ENCODE results near the gene TIMM21.

TIMM21 gene, protein sequence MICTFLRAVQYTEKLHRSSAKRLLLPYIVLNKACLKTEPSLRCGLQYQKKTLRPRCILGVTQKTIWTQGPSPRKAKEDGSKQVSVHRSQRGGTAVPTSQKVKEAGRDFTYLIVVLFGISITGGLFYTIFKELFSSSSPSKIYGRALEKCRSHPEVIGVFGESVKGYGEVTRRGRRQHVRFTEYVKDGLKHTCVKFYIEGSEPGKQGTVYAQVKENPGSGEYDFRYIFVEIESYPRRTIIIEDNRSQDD

DNA sequence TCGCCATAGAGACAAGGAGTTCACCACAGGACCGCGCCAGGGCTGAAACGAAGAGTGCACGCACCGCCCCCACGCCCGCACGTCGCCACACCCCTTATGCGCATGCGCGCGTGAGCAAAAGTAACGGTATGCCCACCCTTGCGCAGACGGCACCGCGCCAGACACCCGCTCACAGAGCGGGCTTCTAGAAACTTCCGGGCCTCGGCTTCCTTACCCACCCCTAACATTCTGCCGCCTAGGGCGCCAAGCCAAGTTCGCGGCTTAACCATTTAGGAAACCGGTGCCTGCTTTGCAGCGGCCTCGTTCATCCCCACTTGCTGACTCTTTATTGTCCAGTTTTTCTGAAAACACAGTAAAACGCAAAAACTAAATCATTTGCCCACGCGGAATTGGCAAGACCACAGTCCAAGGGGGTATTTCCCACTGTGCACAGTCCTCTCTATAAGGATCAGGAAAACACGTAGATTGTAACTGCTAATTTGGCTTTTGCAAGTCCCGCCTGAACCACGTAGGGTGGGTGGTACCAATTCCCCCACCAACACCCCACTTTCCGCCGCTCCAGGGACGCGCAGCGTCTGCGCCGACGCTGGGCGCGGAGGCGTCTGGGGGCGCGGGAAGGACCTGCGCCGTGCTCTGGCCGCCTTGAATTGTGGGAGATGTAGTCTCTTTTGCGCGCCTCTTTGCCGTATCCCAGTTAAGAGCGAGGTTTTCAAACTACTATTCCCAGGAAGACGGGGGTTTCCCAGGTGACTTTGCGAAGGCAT, at the start of gene TIMM21, which contains the start of gene FBXO15:
TSS of gene TIMM21 (plus strand) at position 745 of the 764 bp plus-strand sequence. CDS start 286 bp downstream, outside the sequence.
TSS of gene FBXO15 (minus strand) at position 56 of the 764 bp plus-strand sequence. CDS start at position 7, 49 bp downstream.
- peak; percentile 82 for FAIRE-seq
- DNase-seq (ENCODE audit: low spot score) = peak; percentile 91

DNA sequence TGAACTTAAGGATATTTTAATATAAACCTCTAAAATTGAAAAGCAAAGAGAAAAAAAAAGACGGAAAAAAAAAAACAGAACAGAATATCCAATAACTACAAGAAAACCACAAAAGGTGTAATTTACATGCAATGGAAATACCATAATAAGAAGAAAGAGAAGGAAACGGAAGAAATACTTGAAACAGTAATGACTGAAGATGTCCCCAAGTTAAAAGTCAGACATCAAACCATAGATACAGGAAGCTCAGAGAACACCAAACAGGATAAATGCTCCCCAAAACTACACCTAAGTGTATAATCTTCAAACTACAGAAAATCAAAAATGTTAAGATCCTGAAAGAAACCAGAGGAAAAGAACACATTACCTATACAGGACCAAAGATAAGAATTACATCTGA, 39.9 kb upstream of the TIMM21 start:
- no peak for FAIRE-seq

DNA sequence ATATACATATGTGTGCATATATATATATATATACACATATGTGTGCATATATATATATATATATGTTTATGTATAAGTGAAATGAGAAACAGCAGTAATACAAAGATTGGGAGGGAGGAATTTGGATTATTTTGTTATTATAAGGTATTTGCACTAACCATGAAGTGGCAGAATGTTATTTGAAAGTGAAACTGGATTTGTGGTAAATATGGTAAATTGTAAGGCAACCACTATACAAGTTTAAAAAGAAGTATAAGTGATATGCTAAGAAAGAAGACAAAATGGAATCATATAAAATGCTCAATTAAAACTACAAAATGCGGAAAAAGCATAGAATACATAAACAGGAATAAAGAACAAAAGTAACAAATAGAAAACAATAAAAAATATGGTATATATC, 38.2 kb upstream of the TIMM21 start:
- FAIRE-seq = no peak
- DNase-seq (ENCODE audit: low spot score) = no peak

More for the DNA sequence above, 39.9 kb upstream of the TIMM21 start:
- no peak for DNase-seq (ENCODE audit: low spot score)

DNA sequence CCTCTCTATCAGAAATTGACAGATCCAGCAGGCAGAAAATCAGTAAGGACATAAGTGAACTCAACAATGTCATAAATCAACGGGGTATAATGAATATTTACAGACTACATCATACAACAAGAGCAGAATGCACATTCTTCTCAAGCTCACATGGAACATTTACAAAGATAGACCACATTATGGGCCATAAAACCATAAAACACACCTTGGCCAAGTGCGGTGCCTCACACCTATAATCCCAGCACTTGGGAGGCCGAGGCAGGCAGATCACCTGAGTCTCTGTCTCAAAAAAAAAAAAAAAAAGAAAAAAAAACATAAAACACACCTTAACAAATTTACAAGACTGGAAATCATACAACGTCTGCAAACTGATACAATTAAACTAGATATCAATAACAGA, 37.3 kb upstream of the TIMM21 start:
- DNase-seq (ENCODE audit: low spot score) = no peak
- no peak for FAIRE-seq

DNA sequence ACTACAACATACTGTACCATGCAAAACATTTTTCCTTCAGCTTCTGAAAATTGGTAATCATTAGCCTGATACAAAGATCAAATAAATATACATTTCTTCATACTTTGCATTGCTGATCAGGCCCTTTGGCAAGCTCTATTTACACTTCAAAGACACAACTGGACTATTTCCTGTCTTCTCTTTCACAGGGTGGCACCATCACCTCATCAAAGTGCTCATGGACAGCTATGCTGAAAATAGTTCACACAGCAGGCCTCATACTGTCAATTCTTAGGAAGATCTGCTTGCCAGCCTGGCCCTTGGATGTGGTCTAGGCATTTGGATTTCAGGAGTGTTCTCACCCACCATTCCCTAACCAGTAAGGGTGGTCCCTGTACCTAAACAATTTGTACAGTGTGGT, 34.6 kb upstream of the TIMM21 start:
- DNase-seq (ENCODE audit: low spot score) (no peak), FAIRE-seq (no peak)

DNA sequence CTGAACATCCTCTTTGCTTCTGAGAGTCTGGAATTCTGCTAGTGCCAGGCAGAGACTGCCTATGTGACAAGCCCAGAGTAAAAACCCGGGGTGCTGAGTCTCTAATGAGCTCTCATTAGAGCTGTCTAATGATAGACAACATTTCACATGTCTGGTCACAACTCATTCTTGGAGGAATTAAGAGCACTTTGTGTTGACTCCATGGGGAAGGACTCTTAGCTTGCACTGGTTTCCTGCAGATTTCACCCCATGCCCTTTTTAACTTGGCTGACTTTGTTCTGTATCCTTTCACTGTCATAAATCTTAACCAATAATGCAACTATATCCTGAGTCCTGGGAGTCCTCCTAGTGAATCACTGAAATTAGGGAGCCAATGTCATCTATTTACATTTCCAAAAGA, 34.2 kb upstream of the TIMM21 start:
- DNase-seq (ENCODE audit: low spot score) = no peak
- no peak for FAIRE-seq

DNA sequence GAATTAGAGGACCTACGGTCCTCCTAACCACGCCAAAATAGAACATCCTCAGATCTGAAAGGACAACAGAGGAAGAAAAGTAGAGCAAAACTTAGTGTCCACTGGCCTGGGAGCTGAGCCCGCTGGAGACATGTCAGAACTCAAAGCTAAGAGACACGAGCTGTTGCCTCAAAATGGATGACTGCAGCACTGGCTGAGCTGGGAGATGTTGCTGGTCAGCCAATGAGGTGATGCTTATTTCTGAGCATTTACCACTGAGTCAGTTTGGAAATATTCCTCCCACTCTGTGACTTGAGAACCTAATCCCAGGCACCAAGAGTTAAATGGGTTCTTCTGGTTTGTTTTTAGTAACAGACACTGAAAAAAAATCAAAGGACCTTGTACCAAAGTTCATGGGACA, 33.3 kb upstream of the TIMM21 start:
- no peak for FAIRE-seq

DNA sequence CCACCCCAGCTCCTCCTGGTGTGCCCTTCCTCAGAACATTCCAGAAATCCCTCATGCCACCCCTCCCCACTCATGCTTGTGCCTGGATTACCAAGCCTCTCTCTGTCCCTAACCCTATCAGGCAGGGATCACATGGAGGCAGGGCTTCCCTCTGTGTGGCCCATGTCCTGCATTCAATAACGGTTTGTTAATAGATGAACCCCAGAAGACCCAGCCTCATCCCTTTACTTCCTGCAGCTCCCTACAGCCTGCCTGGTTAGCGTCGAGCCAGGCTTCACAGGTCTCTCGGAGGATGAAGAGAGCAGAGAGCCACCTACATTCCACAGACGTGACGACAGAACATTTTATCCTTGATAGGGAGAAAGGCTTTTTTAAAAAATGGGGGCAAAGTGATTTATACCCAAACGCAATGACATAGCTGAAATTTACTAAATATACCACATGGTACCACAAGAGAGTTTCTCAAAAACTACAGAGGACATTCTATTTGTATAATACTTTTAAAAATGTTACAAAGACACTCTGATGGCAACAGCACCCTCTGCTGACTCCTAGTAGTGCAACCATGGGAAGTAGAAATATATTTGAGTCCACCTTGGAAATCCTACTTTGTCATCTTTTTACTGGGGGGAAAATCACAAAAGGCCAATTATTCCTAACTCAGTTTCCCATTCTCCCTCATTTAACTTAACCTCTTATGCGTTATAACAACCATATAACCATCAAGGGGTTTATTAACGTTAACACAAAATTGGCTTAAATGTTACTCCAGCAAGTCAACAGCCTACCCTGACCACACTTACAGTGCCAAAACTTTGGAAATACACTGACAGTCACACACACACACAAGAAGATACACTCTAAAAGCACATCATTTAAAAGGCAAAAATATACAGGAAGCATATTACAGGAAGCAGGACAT, 31.4 kb upstream of the TIMM21 start:
- FAIRE-seq (no peak), DNase-seq (ENCODE audit: low spot score) (no peak)

More for the DNA sequence above, 33.3 kb upstream of the TIMM21 start:
- no peak for DNase-seq (ENCODE audit: low spot score)

DNA sequence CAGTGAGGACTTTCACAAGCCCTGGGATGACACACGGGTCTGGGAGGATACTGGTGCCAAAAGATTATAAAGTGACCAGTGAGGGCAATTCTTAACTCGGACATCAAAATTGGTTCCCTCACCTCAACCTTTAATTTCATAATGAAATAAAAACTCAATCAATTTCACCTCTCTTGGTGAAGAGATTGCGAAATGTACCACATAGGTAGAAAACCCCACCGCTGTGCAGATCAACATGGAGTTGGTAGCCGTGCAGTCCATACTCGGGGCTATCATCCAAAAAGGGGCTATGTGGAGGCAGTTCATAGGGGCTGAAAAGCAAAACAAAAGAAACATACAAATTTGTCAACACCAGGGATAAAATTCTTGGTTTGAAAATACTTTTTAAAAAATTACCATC, 25.1 kb upstream of the TIMM21 start:
- no peak for FAIRE-seq
- no peak for DNase-seq (ENCODE audit: low spot score)

DNA sequence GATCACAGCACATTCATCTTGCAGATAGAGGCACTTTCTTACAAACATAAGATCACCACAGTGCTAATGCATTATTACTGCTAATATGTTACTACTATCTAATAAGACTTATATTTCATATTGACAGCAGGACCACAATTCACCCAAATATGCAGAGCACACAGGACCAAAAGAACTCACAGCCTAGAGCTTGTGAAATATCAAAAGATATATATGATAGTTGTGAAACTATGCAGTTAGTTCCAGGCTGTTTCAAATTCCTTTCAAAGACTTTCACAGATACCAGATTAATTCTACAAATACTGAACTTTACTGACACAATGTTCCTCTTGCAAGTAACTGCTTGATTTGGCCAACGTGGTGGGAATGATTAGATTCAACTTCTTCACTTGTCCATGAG, 23.7 kb upstream of the TIMM21 start:
- DNase-seq (ENCODE audit: low spot score) (no peak), FAIRE-seq (no peak)

DNA sequence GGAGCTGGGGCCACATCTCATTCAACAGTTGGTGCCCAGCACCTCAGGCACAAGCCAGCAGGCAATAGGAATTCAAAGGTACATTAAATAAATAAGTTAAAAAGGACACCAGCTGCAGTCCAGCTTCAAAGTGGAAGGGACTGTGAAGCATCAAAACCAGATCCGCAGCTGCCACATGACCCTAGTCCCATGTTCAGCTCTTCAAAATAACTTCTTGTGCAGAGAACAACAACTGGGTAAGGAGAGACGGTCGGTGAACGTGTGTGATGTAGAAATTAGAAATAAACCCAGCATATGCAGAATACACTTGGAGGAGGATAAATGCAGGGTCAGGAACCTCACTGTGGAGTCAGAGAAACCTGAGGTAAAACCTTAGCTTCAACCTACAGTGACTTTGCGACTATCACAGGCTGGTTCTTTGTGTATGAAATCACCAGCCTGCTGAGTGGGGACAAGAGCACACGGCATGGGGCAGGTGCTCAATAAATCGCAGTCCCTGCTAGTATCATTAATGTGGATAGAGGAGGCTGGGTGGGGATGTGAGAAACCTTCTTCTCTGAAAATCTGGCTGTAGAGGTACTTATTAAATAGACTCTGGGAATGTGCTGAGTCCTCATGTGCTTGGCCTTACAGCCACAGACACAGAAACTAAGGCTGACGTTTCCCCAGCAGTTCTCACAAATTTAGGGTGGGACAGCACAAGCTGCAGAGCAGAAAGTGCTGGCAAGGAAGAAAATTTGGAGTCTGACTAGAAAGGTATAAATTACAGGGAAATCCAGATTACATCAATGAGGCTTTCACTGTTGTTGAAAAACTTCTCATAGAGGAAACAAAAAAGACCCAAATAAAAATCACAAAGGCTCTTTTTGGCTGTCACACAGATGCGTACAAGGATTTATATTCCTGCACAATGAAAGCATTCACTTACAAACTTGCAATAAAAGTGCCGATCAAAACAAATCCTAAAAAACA, 21.4 kb upstream of the TIMM21 start:
- DNase-seq (ENCODE audit: low spot score) (no peak), FAIRE-seq (no peak)

DNA sequence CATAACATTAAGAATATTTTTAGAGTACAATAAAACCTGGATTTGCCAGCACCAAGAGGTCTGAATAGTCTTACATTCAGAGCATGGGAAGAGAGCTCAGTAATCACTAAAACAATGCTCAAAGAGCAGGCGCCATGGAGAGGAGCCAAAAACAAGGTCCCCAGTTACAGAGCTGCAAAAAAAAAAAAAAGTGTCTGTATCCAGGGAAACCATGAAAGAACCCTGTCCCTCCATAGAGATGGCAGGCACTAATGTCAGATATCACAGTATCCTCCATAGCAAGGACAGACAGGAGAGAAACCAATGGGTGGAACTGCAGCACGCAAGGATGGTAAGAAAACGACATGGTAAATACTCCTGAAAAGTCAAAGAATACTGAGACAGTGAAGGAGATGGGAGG, 20.2 kb upstream of the TIMM21 start:
- no peak for FAIRE-seq
- DNase-seq (ENCODE audit: low spot score) = no peak

DNA sequence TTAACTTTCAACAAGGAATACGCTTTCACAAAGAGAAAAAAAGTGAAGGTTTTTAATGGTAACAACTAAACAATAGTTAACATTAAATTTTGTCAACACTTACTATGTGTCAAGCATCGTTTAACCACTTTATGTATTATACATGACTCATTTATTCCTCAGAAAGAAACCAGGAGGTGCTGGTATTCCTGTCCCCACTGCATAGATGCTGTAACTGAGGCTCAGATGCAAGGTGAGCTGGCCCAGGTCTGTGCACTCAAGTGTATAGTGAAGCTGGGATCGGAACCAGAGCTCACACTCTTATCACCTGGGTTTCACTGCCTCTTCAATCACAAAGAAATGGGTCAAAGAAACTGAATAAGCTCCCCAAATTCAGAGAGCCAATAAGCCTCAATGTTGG, 17.2 kb upstream of the TIMM21 start:
- no peak for DNase-seq (ENCODE audit: low spot score)
- FAIRE-seq = no peak

DNA sequence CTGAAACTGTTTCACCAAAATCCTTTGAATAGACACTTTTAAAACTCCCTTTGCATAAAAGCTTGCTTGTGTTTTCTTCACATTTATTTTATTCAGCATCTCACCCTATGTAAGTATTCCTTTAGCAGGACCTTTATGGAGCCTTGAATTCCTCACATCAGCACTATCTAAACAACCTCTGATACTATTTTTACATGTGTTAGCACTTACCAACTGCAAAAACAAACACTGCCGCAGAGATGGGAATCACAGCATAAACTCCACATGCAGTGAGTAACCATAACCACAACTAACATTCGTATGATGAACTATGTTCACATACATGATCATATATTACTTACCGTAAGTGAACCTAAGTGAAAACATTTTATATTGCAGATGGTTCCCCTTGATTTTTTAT, 16.1 kb upstream of the TIMM21 start:
- DNase-seq (ENCODE audit: low spot score) (no peak), FAIRE-seq (no peak)

DNA sequence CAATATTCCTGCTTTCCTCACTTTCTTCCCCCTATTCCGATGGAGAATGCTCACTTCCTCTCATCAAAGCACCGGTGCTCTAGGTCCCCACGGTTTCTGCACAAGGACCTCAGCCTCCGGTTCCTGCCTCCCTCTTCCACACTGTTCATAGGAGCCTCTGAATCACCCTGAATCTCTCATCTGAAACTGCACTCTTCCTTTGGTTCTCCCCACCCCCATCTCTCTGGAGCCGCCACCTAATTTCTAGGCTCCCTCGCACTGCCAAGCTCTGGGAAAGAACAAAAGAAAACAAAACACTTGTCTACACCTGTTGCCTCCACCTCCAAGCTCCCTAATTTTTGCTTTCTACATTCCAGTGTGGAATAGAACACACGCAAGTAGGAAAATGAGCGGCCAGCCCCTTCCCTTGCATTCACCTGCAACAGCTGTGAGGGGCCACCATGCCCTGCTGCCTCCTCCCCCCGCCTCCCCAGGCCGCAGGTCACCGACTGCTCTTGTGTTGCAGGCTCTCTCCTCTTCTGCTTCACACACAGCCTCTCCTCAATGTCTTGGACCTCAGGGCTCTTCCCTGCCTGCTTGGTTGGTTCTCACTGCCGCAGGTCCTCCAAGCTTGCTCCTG, 10.3 kb upstream of the TIMM21 start:
- DNase-seq (ENCODE audit: low spot score) (no peak), FAIRE-seq (no peak)

DNA sequence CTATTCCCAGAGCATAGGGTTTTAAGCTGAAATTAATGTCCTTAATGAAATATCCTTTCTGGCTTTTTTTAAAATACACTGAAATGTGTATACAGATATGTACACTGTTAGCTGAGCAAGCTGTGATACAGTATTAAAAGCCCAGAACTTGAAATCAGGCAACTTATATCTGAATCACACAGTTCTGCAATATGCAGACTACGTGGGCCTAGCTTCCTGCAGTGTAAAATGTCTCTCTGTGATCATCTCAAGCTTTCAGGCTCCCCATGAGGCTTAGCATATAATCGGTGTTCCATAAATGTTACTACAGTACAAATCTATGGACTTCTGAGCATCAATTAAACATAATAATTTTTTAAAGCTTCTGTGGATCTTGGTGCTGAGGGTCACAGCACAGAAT, 8.9 kb upstream of the TIMM21 start:
- DNase-seq (ENCODE audit: low spot score) (no peak), FAIRE-seq (no peak)

DNA sequence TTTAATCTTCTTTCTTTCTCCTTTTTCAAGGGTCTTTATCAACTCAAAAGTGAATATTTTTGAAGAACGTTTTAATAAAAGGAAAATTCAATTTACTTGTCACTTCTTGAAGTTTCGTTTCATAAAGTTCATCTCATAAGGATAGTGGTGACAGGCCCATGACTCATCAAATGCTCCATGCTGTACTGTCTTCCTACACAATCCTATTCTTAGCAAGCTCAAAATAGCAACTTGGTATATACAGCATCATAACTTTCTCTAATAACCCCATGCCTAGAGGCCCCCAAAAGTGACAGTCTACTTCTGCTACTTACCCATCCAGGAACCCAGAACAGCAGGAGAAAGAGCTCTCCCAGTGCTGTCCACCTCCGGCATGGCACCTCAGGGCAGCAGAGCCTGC, 8.4 kb upstream of the TIMM21 start:
- DNase-seq (ENCODE audit: low spot score) = peak; percentile 7

DNA sequence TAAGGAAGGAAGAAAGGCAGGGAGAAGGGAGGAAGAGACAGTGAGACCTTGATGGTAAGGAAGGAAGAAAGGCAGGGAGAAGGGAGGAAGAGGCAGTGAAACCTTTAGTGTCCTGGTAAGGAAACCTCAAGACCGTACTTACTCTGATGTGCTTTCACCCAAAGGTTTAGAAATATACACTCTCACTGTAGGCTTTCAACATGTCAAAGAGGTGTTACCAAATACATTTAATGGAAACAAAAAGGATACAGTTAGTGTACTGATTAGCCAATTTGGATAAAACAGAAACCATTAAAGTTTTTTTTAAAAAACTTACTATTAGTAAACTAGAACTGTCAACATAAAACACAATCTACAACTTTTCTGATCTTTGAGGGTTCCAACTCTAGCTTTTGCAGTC, 7.7 kb upstream of the TIMM21 start:
- no peak for FAIRE-seq
- no peak for DNase-seq (ENCODE audit: low spot score)

More for the DNA sequence above, 8.4 kb upstream of the TIMM21 start:
- peak; percentile 14 for FAIRE-seq

DNA sequence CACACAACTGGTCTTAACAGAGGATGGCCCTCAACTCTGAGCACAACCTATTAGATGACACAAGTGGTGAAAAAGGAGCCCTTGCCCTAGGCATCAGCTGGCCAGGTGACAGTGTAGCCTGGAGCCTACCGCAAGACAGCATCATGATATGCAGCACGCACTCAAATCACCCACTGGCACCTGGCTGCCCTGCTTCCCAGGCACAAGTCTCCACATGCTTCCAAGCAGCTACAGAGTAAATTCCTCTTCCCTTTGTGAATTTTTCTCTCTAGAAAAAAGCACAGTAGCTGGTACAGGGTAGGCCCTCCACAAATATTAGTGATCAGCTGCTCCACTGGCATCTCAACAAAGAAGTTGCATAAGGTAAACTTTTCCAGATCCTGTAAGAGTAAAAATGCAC, 6.7 kb upstream of the TIMM21 start:
- DNase-seq (ENCODE audit: low spot score) = no peak
- no peak for FAIRE-seq

DNA sequence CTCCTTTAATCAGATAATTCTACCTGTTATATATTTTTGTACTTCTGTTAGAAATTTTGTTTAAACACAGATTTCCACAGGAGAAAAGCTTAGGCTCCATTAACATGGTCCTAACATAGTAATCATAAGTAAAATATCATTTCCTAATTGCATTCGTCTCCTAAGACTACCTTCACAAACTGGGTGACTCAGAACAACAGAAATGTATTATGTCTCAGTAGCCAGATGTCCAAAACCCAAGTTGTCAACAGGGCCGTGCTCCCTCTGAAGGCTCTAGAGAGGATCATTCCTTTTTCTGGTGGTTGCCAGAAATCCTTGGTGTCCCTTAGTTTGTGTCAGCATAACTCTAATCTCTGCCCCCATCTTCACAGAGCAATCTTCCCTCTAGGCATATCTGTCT, 6.1 kb upstream of the TIMM21 start:
- FAIRE-seq (no peak), DNase-seq (ENCODE audit: low spot score) (no peak)

Measured in RCC 7860 (cell line).